GM12801 (cell line): ENCODE measurements around the gene DNAJC21.

Experiments
- CTCF ChIP-seq: IDR thresholded peaks from one replicate; pipeline ENCODE4 v1.5.1; 2011; ENCODE audit warnings: control low read depth; ENCODE audit not compliant: insufficient read length; ENCODE audit errors: extremely low read depth

Gene DNAJC21

GRCh38 chr5:34895641-34896419, 33.5 kb upstream of the DNAJC21 start:
- no peak for TF ChIP-seq CTCF

GRCh38 chr5:34897646-34898045, 31.7 kb upstream of the DNAJC21 start:
- TF ChIP-seq CTCF: no peak

GRCh38 chr5:34898258-34898895, 31.0 kb upstream of the DNAJC21 start:
- TF ChIP-seq CTCF: no peak

- no peak for TF ChIP-seq CTCF
These were observed 30.3 kb upstream of the DNAJC21 start for GRCh38 chr5:34899066-34899465.

- no peak for TF ChIP-seq CTCF
These were observed 28.7 kb upstream of the DNAJC21 start for GRCh38 chr5:34900652-34901051.

- no peak for TF ChIP-seq CTCF
These were observed 26.1 kb upstream of the DNAJC21 start for GRCh38 chr5:34903260-34903659.

GRCh38 chr5:34905564-34905963, 23.8 kb upstream of the DNAJC21 start:
- TF ChIP-seq CTCF: no peak
